Upper lobe of right lung (tissue), 1 donor: ENCODE measurements around the gene DARS1. TPM values are rescaled to one million over a fixed set of nuclear protein-coding genes. Genes with fewer than 3 reads are reported as not detected.

Source experiments
- ATAC-seq: fragments of 200-7000 bp; cut with Tn5 transposase; one replicate; pipeline ENCODE4 v1.9.1; 2020; ENCODE audit warnings: mild to moderate bottlenecking, moderate library complexity
- DNase-seq: peaks from one replicate; pipeline ENCODE4 v3.0.0-alpha.2; 2020
- H3K27ac ChIP-seq: fragments of 200-600 bp; one replicate; pipeline ENCODE4 v1.8.0; 2022
- H3K27me3 ChIP-seq: fragments of 200-600 bp; one replicate; pipeline ENCODE4 v1.8.0; 2022; ENCODE audit warnings: mild to moderate bottlenecking
- H3K36me3 ChIP-seq: fragments of 200-600 bp; one replicate; pipeline ENCODE4 v1.8.0; 2022
- H3K4me1 ChIP-seq: fragments of 200-600 bp; one replicate; pipeline ENCODE4 v1.8.0; 2022
- H3K4me3 ChIP-seq: fragments of 200-600 bp; one replicate; pipeline ENCODE4 v1.8.0; 2022; ENCODE audit warnings: mild to moderate bottlenecking
- H3K9me3 ChIP-seq: fragments of 200-600 bp; one replicate; pipeline ENCODE4 v1.8.0; 2022
- intact Hi-C: fragments of 100-400 bp; cut with DNase I; formaldehyde crosslinking; loops from one replicate; pipeline ENCODE4 v1.11.0; 2022
- total RNA-seq: library from RNA; stranded (reverse); fragmentation: NEBNext Ultra II Directional; extraction: Animal tissue kit (Norgen Biotek cat#: 25700); gene quantifications from one replicate; pipeline ENCODE4 v1.2.1, GENCODE V29; 2021
- TF ChIP-seq, protein P1 (sequence below): fragments of 200-600 bp; IDR thresholded peaks from one replicate; pipeline ENCODE4 v1.8.0; 2022; ENCODE audit warnings: antibody characterized with exemption
- donor health status: DM: no; HTN: yes; CAD: no; lungs with severe emphysema.

Gene DARS1
- total RNA-seq, 1 donor from 2014 or later = 55.3 TPM

DNA sequence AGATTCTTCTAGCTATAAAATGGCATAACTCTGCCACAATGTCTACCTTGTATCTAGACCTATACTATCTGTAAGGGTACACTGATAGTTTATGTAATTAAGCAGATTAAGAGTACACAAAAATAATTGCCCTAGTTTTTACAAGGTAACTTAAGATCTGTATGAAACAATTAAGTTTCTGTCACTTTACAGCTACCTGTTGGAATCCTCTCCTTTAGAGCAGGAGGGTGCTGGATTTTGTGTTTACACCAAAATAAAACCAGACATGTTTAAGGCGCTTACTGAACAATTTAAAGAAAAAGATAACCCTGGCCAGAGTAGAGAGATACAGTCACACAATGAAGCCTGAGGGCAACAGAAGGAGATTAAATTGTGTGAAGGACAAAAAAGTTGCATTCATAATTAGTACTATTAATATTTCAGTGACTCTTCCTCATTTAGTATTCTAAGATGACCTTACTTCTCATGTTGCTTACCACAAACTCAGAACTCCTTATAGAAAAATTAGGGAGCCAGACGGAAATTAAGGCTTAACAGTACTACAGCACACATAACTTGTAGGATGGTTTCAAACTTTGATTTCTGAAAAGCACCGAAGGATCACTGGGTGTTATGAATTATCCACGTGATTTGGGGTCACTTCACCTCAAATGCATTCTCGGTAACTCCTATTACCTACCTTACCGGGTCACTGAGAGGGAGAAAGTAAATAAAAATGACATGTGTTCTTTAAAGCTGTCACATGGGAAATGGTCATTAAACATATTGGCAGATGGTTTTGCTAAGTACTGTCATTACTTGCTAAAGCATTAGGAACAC, 1.0 kb downstream of the DARS1 start:
- ATAC-seq (no peak), DNase-seq (no peak)
- Histone ChIP-seq H3K9me3 (no peaks in the 10 kb centered on the region), H3K27ac (peak overlapping the region; percentile 98), H3K4me3 (peak overlapping the region; percentile 98), H3K27me3 (no peaks in the 10 kb centered on the region), H3K36me3 (peaks cover 29% of the 10 kb centered on the region), H3K4me1 (peaks cover 11% of the 10 kb centered on the region)
- intact Hi-C loops = no loop called here
- TF ChIP-seq, protein P1, sequence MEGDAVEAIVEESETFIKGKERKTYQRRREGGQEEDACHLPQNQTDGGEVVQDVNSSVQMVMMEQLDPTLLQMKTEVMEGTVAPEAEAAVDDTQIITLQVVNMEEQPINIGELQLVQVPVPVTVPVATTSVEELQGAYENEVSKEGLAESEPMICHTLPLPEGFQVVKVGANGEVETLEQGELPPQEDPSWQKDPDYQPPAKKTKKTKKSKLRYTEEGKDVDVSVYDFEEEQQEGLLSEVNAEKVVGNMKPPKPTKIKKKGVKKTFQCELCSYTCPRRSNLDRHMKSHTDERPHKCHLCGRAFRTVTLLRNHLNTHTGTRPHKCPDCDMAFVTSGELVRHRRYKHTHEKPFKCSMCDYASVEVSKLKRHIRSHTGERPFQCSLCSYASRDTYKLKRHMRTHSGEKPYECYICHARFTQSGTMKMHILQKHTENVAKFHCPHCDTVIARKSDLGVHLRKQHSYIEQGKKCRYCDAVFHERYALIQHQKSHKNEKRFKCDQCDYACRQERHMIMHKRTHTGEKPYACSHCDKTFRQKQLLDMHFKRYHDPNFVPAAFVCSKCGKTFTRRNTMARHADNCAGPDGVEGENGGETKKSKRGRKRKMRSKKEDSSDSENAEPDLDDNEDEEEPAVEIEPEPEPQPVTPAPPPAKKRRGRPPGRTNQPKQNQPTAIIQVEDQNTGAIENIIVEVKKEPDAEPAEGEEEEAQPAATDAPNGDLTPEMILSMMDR = no peak

DNA sequence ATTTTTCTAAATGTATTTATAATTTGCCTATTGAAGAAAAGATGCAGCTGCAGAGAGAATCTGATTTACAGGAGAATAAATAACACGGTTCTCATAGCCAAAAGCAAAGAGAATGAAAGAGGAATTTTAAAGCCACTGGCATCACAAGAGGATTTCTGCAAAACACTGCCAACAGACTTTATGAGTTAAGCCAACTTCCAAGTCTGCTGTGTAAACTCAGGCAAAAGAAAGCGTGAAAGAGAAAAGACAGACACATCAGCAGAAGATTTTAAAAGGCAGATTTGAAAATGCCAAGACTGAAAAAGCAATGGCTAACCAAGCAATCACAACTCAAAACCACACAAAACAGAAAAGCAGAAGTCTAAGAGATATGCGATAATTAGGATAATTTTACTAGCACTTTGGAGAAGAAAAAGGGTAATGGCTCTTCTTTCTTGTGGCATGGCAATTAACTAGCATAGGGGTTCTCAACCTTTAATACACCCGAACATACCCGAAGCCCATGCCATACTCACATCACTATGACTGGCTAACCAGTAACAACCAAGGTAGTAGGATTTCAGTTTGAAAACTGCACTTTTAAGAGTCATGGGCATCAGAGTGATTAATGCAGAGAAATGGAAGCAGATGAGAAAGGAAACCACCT, 4.9 kb downstream of the DARS1 start:
- no peak for DNase-seq
- intact Hi-C loops = no loop called here
- TF ChIP-seq, protein P1 = no peak
- H3K36me3 ChIP-seq = peaks cover 65% of the 10 kb centered on the region
- no peaks in the 10 kb centered on the region for H3K27me3 ChIP-seq
- no peak overlapping the region for H3K27ac ChIP-seq
- no peaks in the 10 kb centered on the region for H3K9me3 ChIP-seq
- peaks cover 11% of the 10 kb centered on the region for H3K4me1 ChIP-seq
- no peak for ATAC-seq
- no peak overlapping the region for H3K4me3 ChIP-seq

DNA sequence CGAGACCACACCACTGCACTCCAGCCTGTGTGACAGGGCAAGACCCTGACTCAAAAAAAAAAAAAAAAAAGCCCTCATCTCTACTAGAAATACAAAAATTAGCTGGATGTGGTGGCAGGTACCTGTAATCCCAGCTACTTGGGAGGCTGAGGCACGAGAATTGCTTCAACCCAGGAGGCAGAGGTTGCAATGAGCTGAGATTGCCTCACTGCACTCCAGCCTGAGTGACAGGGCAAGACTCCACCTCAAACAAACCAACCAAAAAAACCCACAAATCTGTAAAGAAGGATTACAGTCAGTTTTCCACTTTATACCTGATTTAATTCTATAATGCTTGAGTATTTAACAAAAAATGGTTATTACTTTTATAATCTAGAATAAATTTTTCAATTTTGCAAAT, 9.7 kb downstream of the DARS1 start:
- intact Hi-C loops = no loop called here
- TF ChIP-seq, protein P1 = no peak
- Histone ChIP-seq H3K27me3 (no peaks in the 10 kb centered on the region), H3K36me3 (peaks cover 57% of the 10 kb centered on the region), H3K27ac (no peak overlapping the region), H3K9me3 (no peaks in the 10 kb centered on the region), H3K4me1 (no peaks in the 10 kb centered on the region), H3K4me3 (no peak overlapping the region)
- ATAC-seq = no peak
- DNase-seq = no peak

DNA sequence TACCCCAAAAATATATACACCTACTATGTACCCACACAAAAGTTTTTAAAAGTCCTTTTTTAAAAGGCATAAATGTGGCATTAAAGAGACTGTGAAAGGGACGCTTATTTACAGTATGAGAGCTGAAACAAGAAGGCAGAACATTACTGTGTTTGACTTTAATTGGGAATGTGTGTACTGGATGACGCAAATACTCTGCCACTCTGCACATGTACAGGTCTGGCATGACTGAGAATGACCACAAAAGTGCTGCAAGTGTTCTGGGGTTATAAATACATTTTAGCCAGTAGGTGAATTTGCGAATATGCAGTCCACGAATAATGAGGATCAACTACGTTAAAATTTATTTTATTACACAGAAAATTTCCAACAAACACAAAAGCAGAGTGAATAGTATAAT, 11.4 kb downstream of the DARS1 start:
- peaks cover 44% of the 10 kb centered on the region for H3K36me3 ChIP-seq
- no peak for DNase-seq
- intact Hi-C loops = no loop called here
- no peaks in the 10 kb centered on the region for H3K4me1 ChIP-seq
- H3K27ac ChIP-seq = no peak overlapping the region
- no peaks in the 10 kb centered on the region for H3K9me3 ChIP-seq
- H3K4me3 ChIP-seq = no peak overlapping the region
- no peak for ATAC-seq
- H3K27me3 ChIP-seq = no peaks in the 10 kb centered on the region
- TF ChIP-seq, protein P1 = no peak

DNA sequence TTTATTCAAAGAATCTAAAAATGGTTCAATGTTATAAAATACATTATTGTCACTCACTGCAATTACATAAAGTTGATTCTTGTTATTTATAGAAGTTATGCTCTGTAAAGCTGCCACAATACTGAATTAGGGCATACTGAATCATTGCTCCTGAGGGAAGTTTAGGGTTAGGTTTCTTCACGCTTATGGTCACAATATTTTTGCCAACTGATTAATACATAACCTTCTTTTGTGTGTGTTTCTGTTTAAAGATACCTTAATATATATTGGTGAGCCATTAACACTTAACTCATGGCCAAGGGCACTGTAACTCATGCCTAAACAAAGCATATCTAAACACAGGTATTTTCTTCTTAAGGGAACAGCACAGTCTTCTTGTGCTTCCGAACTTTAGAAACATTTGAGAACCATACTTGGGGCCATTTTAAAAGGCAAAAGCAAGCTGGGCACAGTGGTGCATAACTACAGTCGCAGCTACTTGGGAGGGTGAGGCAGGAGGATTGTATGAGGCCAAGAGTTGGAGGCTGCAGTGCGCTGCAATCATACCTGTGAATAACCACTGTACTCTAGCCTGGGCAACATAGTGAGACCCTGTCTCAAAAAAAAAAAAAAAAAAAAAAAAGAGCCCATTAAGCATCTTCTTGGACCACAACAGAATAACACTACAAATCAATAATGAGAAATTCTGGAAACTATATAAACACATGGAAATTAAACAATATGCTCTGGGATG, 15.6 kb downstream of the DARS1 start:
- peaks cover 6% of the 10 kb centered on the region for H3K36me3 ChIP-seq

More for the DNA sequence above, 15.6 kb downstream of the DARS1 start:
- Histone ChIP-seq H3K4me1 (no peaks in the 10 kb centered on the region), H3K27me3 (no peaks in the 10 kb centered on the region), H3K4me3 (no peak overlapping the region), H3K27ac (no peak overlapping the region), H3K9me3 (no peaks in the 10 kb centered on the region)
- DNase-seq (no peak), ATAC-seq (no peak)
- TF ChIP-seq, protein P1 = no peak
- intact Hi-C loops = no loop called here
